KG1 (cell line): ENCODE data around the gene ACER3.
A peak's percentile ranks its signal among the peaks of the same experiment; 100 is the strongest.
"Not testable (repeated sequence)": the region's sequence is repeated elsewhere in the genome, so short reads cannot be mapped to it uniquely, and the experiment has no call there.

Source experiments
- DNase-seq: peaks from one replicate; lab custom pipeline; 2025; lab: John Stamatoyannopoulos, UW

Gene ACER3

DNA sequence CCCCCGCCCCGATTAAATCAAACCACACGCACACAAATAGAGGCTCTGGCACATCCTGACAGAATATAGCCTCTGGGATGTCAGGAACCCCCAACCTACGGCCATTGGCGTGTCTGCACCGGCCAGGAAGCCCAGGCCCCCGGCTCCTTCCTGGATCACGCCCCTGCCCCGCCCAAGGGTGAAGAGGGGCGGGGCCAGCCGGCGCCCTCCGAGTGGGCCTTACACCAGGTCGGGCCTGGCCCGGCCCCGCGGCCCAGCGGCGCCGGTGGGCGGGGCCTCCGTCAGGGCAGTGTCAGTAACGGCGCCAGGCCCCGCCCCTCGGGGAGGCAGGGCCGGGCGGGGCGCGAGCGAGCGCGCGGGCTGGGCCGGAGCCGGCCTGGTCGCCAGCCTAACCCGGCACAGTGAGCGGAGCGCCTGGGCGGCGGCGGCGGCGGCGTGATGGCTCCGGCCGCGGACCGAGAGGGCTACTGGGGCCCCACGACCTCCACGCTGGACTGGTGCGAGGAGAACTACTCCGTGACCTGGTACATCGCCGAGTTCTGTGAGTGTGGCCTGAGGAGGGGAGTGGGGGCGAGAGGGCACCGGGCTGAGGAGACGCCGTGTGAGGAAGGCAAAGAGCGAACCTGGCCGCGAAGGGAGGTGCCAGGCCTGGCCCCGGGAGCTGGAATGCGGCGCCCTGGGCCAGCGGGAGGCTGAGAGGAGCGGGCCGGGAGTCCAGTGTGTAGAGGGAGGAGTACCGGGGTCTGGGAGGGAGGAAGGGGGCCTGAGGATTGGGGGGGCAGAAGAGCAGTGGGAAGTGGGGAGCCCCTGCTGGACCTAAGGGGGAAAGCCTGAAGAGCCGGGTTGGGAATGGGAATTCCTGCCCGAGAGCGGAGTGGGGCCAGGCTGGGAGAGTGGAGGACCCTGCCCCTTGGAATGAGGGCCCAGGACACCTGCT, at the start of gene ACER3:
ACER3 (plus strand) TSS at position 380 of the 937 bp plus-strand sequence; CDS start at position 439, 59 bp downstream.
- peak; percentile 95 for DNase-seq

GRCh38 chr11:76811259-76811658, 49.5 kb upstream of the ACER3 start:
- DNase-seq = no peak

DNA sequence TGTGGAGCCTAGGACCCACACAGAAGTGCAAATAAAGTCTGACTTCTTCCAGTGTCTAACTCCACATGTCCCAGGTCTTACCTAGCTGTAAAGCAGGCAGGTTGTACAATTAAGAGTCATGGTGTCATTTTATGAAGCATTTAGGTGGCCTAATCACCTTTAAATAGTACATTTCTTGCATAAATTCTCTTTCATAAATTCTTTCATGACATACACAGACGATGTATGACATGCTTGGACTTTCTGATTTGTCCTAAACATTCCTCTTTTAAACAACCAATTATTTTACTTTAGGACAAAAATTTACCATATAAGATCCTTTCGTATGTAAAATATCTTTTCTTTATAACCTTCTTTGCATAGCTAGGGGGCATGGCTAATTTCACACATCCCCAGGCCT, 46.3 kb upstream of the ACER3 start:
- no peak for DNase-seq

- not testable (repeated sequence) for DNase-seq
These were observed 45.0 kb upstream of the ACER3 start for GRCh38 chr11:76815678-76816077.

GRCh38 chr11:76820184-76820566, 40.5 kb upstream of the ACER3 start:
- DNase-seq = no peak

DNA sequence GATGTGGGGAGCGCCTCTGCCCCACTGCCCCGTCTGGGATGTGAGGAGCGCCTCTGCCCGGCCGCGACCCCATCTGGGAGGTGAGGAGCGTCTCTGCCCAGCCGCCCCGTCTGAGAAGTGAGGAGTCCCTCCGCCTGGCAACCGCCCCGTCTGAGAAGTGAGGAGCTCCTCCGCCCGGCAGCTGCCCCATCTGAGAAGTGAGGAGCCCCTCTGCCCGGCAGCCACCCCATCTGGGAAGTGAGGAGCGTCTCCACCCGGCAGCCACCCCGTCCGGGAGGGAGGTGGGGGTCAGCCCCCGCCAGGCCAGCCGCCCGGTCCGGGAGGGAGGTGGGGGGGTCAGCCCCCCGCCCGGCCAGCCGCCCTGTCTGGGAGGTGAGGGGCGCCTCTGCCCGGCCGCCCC, 39.3 kb upstream of the ACER3 start:
- not testable (repeated sequence) for DNase-seq

- DNase-seq = no peak
These were observed 38.3 kb upstream of the ACER3 start for GRCh38 chr11:76822406-76822805.

DNA sequence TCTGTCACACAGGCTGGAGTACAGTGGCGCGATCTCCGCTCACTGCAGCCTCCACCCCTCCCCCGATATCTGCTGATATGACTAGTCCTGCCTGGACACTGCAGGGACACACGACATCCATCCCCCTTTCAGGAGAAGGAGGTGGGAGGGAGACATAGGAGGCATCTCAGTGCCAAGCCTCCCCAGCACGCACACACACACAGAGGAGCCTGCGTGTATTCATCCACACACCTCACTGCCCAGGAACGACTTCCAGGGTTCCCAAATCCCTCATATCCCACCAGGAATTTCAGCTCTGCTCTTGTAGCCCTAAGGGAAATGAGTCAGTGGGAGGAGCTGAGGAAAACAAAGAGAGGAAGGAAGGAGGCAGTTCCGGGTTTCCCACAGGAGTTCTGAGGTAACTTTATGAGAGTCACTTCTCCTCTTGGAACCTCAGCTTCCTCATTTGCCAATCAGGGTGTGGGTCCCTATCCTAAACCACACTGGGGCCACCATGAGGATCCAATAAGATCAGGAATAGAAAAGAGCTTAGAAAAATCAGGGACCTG, 37.2 kb upstream of the ACER3 start:
- no peak for DNase-seq

DNA sequence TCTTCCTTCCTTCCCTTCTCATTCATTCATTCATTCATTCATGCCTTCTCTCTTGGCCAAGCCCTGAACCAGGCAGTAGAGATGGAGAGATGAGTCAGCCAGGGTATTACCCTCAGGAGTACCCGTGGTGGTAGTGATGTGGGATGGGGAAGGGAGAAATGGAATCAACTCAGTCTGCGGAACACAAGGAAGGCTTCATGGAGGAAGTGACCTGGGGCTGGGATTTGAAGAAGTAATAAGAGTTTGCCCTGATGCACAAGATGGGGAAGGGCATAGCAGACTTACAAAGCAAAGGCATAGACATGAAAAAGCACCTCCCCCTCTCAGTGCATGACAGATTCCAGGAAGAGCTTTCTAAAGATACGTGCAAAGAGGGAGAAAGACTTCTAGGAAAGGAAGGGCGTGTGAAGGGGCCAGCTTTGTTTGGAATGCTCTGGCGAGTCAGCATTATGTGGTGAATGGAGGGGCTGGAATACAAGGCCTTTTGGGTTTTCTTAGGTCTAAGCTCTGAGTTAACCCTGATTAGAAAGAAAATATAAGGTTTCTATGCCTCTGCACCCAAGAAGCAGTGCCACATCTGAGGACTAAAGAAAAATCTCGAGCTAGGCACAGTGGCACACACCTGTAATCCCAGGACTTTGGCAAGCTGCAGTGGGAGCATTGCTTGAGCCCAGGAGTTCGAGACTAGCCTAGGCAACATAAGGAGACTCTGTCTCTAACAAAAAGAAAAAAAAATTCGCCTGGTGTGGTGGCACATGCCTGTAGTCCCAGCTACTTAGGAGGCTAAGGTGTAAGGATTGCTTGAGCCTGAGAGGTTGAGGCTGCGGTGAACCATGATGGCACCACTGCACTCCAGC, 36.4 kb upstream of the ACER3 start:
- DNase-seq = no peak

DNA sequence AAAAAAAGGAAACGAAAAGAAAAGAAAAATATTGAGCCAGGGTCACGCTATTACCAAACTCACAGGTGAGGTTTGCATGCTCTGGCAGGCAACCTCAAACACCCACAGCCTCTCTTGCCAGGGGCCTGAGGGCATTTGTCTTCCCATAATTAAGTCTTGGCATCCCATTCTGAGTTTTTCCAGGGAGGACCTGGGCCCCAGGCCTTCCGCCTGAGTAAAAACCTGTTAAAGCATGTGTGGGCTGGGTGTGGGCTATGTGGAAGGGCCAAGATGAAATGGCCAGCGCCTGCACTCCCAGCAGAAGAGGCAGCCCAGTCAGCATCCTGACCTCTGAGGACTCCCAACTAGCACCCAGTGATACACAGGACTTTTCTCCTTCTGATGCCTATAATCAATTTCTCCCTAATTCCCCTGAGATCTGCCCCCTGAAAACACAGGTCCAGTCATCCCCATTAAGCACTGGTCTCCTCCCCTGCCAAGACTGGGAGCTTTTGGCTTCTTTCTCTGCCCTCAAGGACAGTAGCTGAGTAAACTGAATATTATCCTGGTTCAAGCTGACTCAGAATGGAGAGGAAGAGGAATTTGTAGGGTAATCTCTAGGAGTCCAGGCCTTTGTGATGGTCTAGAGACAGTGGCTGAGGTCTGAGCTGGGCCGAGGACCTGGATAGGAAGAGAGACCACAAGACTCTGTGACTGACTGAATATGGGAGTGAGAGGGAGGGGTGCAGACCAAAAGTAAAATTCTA, 35.6 kb upstream of the ACER3 start:
- DNase-seq = no peak

- DNase-seq = no peak
These were observed 34.9 kb upstream of the ACER3 start for GRCh38 chr11:76825726-76826396.

GRCh38 chr11:76826508-76826907, 34.2 kb upstream of the ACER3 start:
- not testable (repeated sequence) for DNase-seq

DNA sequence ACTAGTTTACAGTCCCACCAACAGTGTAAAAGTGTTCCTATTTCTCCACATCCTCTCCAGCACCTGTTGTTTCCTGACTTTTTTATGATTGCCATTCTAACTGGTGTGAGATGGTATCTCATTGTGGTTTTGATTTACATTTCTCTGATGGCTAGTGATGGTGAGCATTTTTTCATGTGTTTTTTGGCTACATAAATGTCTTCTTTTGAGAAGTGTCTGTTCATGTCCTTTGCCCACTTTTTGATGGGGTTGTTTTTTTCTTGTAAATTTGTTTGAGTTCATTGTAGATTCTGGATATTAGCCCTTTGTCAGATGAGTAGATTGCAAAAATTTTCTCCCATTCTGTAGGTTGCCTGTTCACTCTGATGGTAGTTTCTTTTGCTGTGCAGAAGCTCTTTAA, 33.7 kb upstream of the ACER3 start:
- not testable (repeated sequence) for DNase-seq

- no peak for DNase-seq
These were observed 29.9 kb upstream of the ACER3 start for GRCh38 chr11:76830639-76831327.

GRCh38 chr11:76831686-76832310, 28.9 kb upstream of the ACER3 start:
- no peak for DNase-seq

- DNase-seq = no peak
These were observed 28.4 kb upstream of the ACER3 start for GRCh38 chr11:76832361-76832760.

DNA sequence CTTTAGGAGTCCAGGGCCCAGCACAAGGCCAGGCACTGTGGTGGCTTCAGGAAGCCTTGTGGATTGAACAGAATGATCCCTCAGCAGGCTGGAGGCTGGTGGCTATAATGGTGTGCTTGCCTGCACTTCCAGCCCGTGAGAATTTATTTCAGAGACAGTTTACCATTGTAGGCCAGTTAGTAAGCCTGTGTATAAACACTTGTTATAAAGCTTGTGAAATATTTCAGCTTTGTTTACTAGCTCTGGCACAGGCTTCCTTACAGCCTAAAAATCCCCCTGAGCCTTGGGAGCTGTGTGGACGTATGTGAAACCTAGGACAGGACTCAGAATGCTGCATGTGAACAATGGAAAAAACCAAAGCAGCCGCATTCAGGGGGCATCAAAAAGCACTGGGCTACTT, 26.6 kb upstream of the ACER3 start:
- DNase-seq = no peak

DNA sequence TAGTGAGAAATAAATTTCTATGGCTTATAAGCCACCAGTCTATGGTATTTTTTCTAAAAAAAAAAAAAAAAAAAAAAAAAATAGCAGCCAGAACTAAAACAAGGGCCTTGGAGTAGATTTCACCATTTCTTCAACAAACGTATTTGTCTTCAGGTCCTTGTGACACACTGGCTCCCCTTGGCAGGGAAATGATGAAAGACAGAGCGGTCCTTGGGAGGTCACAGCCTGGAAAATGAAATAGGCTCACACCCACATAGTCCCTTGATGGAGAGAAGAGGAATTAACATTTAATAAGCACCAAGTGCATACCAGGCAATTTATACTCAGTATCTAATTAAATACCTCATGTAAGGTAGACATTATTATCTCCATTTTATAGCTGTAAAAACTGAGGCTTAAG, 25.7 kb upstream of the ACER3 start:
- no peak for DNase-seq

DNA sequence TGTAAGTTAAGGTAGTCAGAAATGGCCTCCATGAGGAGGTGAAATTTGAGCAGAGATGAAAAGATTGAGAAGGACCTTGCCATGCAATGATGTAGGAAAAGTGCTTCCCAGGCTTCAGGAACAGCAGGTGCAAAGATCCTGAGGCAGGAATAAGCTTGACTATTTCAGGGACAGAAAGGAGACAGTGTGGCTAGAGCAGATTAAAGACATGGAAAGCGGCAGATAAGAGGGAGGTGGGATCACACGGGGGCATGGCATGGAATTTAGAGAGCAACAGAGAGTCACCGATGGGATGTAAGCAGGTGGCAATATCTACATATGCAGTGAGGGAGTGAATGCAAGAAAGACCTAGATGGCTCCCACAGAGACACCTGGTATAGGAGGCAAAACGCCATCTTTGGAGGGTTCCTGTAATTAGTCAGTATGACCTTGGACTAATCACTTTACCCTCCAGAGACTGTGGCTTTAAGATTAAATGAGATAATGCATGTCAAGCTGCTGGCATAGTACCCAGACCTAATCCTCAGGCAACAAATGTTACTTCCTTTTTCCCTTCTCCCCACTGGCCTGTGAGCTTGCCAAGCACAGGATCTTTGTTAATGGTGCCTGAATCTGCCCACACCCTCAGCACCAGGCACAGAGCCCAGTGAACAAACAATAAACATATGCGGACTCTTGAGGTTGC, 24.6 kb upstream of the ACER3 start:
- no peak for DNase-seq
